HG03280 (cell line): ENCODE measurements around the gene TAB2.

Experiments used
- ATAC-seq: cut with Tn5 transposase; IDR thresholded peaks from one replicate; pipeline ENCODE4 v1.9.1; 2021; ENCODE audit warnings: mild to moderate bottlenecking, moderate library complexity; ENCODE audit not compliant: unreplicated experiment

The TAB2 gene

GRCh38 chr6:149317644-149318571 lies at the start of gene TAB2:
Gene TAB2, plus strand, starts transcription at chr6:149317712. Its CDS starts 52,286 bp downstream, at chr6:149369998.
- ATAC-seq, result peak; percentile 29

- no peak for ATAC-seq
Observed at GRCh38 chr6:149268146-149268545, 49.4 kb upstream of the TAB2 start.

GRCh38 chr6:149268768-149269167 lies 48.7 kb upstream of the TAB2 start:
- ATAC-seq, result no peak

GRCh38 chr6:149270616-149271015 lies 46.9 kb upstream of the TAB2 start:
- no peak for ATAC-seq

GRCh38 chr6:149271348-149272340 lies 45.9 kb upstream of the TAB2 start:
- ATAC-seq, result peak; percentile 58

- ATAC-seq, result no peak
Observed at GRCh38 chr6:149273318-149273717, 44.2 kb upstream of the TAB2 start.

GRCh38 chr6:149275621-149276020 lies 41.9 kb upstream of the TAB2 start:
- no peak for ATAC-seq

GRCh38 chr6:149277621-149278020 lies 39.9 kb upstream of the TAB2 start:
- ATAC-seq, result no peak

GRCh38 chr6:149278997-149279396 lies 38.5 kb upstream of the TAB2 start:
- no peak for ATAC-seq

- ATAC-seq, result no peak
Observed at GRCh38 chr6:149284904-149285303, 32.6 kb upstream of the TAB2 start.

- ATAC-seq, result no peak
Observed at GRCh38 chr6:149285626-149286025, 31.9 kb upstream of the TAB2 start.

- no peak for ATAC-seq
Observed at GRCh38 chr6:149286905-149287304, 30.6 kb upstream of the TAB2 start.

- no peak for ATAC-seq
Observed at GRCh38 chr6:149289192-149289781, 28.2 kb upstream of the TAB2 start.

GRCh38 chr6:149289966-149290365 lies 27.5 kb upstream of the TAB2 start:
- ATAC-seq, result no peak

- no peak for ATAC-seq
Observed at GRCh38 chr6:149293244-149293643, 24.3 kb upstream of the TAB2 start.

GRCh38 chr6:149300563-149300962 lies 16.9 kb upstream of the TAB2 start:
- no peak for ATAC-seq

GRCh38 chr6:149302723-149303122 lies 14.8 kb upstream of the TAB2 start:
- no peak for ATAC-seq

- ATAC-seq, result no peak
Observed at GRCh38 chr6:149303468-149303867, 14.0 kb upstream of the TAB2 start.

GRCh38 chr6:149305372-149305771 lies 12.1 kb upstream of the TAB2 start:
- ATAC-seq, result no peak

- no peak for ATAC-seq
Observed at GRCh38 chr6:149306967-149307366, 10.5 kb upstream of the TAB2 start.

GRCh38 chr6:149311293-149311692 lies 6.2 kb upstream of the TAB2 start:
- ATAC-seq, result no peak
